GM21619 (cell line): ENCODE data around the gene LRP8.

Experiments
- ATAC-seq: cut with Tn5 transposase; IDR thresholded peaks from one replicate; pipeline ENCODE4 v1.9.1; 2021; ENCODE audit not compliant: unreplicated experiment

Gene LRP8

GRCh38 chr1:53328009-53328461, at the start of gene LRP8:
LRP8 (minus strand) TSS chr1:53328070; CDS start chr1:53327912, 158 bp downstream.
- peak; percentile 40 for ATAC-seq

GRCh38 chr1:53377438-53377841, 49.6 kb upstream of the LRP8 start:
- ATAC-seq, result no peak

- ATAC-seq, result no peak
Measured at GRCh38 chr1:53376742-53377437, 49.0 kb upstream of the LRP8 start.

GRCh38 chr1:53376041-53376461, 48.2 kb upstream of the LRP8 start:
- no peak for ATAC-seq

GRCh38 chr1:53375440-53375839, 47.6 kb upstream of the LRP8 start:
- no peak for ATAC-seq

GRCh38 chr1:53373246-53373645, 45.4 kb upstream of the LRP8 start:
- no peak for ATAC-seq

- no peak for ATAC-seq
Measured at GRCh38 chr1:53372501-53372951, 44.7 kb upstream of the LRP8 start.

GRCh38 chr1:53371851-53372250, 44.0 kb upstream of the LRP8 start:
- ATAC-seq, result no peak

- no peak for ATAC-seq
Measured at GRCh38 chr1:53371121-53371666, 43.3 kb upstream of the LRP8 start.

- no peak for ATAC-seq
Measured at GRCh38 chr1:53370369-53370961, 42.6 kb upstream of the LRP8 start.

- ATAC-seq, result no peak
Measured at GRCh38 chr1:53369761-53370160, 41.9 kb upstream of the LRP8 start.

GRCh38 chr1:53369034-53369750, 41.3 kb upstream of the LRP8 start:
- ATAC-seq, result no peak

- no peak for ATAC-seq
Measured at GRCh38 chr1:53368314-53369033, 40.6 kb upstream of the LRP8 start.

- ATAC-seq, result peak; percentile 91
Measured at GRCh38 chr1:53367503-53368313, 39.8 kb upstream of the LRP8 start.

GRCh38 chr1:53366901-53367502, 39.1 kb upstream of the LRP8 start:
- ATAC-seq, result no peak

- no peak for ATAC-seq
Measured at GRCh38 chr1:53365437-53366063, 37.7 kb upstream of the LRP8 start.

GRCh38 chr1:53362851-53363642, 35.2 kb upstream of the LRP8 start:
- no peak for ATAC-seq

GRCh38 chr1:53362270-53362669, 34.4 kb upstream of the LRP8 start:
- no peak for ATAC-seq
